Heart right ventricle (tissue), 16 donors: Measurements from ENCODE around the gene MAP3K5. TPM values are rescaled to one million over a fixed set of nuclear protein-coding genes. Genes with fewer than 3 reads are reported as not detected.

Experiments
- ATAC-seq, 8 donors: fragments of 200-7000 bp; cut with Tn5 transposase; one replicate each; pipeline ENCODE4 v1.9.1; 2020; ENCODE audit warnings: mild to moderate bottlenecking in 8 of 8, moderate library complexity in 8 of 8, moderate number of reproducible peaks in 1 of 8
- DNase-seq, 2 donors: peaks; one replicate each; pipeline ENCODE4 v3.0.0-alpha.2; 2020
- H3K27ac ChIP-seq, 10 donors: fragments of 200-600 bp; sonication (generic) in 2 of 10; one replicate each; pipeline versions ENCODE4 v1.5.0 to v1.8.0; 2020 to 2022; ENCODE audit warnings: mild to moderate bottlenecking in 3 of 10
- H3K27me3 ChIP-seq, 7 donors: fragments of 200-600 bp; one replicate each; pipeline ENCODE4 v1.8.0; 2021 to 2022; ENCODE audit warnings: mild to moderate bottlenecking in 2 of 7
- H3K36me3 ChIP-seq, 9 donors: fragments of 200-600 bp; sonication (generic) in 1 of 9; one replicate each; pipeline versions ENCODE4 v1.5.0 to v1.8.0; 2020 to 2022; ENCODE audit warnings: mild to moderate bottlenecking in 2 of 9
- H3K4me1 ChIP-seq, 9 donors: fragments of 200-600 bp; sonication (generic) in 1 of 9; one replicate each; pipeline versions ENCODE4 v1.5.0 to v1.8.0; 2020 to 2022; ENCODE audit warnings: mild to moderate bottlenecking in 4 of 9
- H3K4me3 ChIP-seq, 10 donors: fragments of 200-600 bp; sonication (generic) in 2 of 10; one replicate each; pipeline versions ENCODE4 v1.5.0 to v1.8.0; 2020 to 2022; ENCODE audit warnings: mild to moderate bottlenecking in 7 of 10, moderate library complexity in 2 of 10
- H3K9me3 ChIP-seq, 11 donors: fragments of 200-600 bp in 10 of 11; sonication (generic) in 2 of 11; one replicate each; pipeline versions ENCODE4 v1.5.0 to v1.8.0; 2013 to 2022; ENCODE audit warnings: mild to moderate bottlenecking in 2 of 11, control low read depth in 1 of 11, moderate library complexity in 1 of 11
- CTCF ChIP-seq, 9 donors: fragments of 200-600 bp; sonication (generic) in 2 of 9; IDR thresholded peaks; one replicate each; pipeline versions ENCODE4 v1.5.0 to v1.8.0; 2021 to 2022; ENCODE audit warnings: antibody characterized with exemption in 9 of 9, mild to moderate bottlenecking in 5 of 9, moderate library complexity in 1 of 9
- WGBS, 2 donors: extraction: QIAGEN DNeasy Blood & Tissue Kit; methylation state at CpG; one replicate each; pipeline ENCODE4 v1.1.7; 2013; ENCODE audit warnings: inconsistent platforms in 1 of 2; 5-methylcytosine and 5-hydroxymethylcytosine counted together
- intact Hi-C, 10 donors: fragments of 100-400 bp; cut with DNase I; formaldehyde crosslinking; loops; one replicate each; pipeline versions ENCODE4 v1.11.1 to v1.14.2; 2022
- polyA plus RNA-seq, 2 donors: library from polyadenylated mRNA; stranded (reverse); fragments of 200-250 nt; gene quantifications; one replicate each; pipeline ENCODE4 v1.2.3, GENCODE V29; 2013
- total RNA-seq, 10 donors: library from RNA; stranded (reverse); fragmentation: NEBNext Ultra II Directional in 3 of 10; extraction: Animal tissue kit (Norgen Biotek cat#: 25700) in 3 of 10; gene quantifications; one replicate each; pipeline versions ENCODE4 v1.2.1 to v1.2.4, GENCODE V29; 2021 to 2023
- donor health status: Arrhythmogenic right ventricular cardiomyopathy.
- donor health status: ischemic (EF 13 %, LVEDD 7.1; RV severe dilation, severe dysfunction).
- donor health status: healthy with polysubstance abuse.
- donor health status: DM: no; HTN: yes; CAD: no.
- donor health status: DM: no; HTN: no; CAD: no.
- donor health status: ischemic (EF 25% LVEDD 6.9; RV normal size, moderate dysfunction).
- donor health status: ischemic (EF 25% LVEDD 5.7; RV mildly dilated, moderate dysfunction).
- donor health status: healthy.
- donor health status: DM: yes; HTN: yes; CAD: no.
- donor health status: Ischemic cardiomyopathy.
- donor health status: ischemic (EF 35%, LVEDD 5.7; RV mildly dilated, moderate dysfunction).
- donor health status: nonischemic (EF 11% LVEDD 7.7; RV severe dilation, severe dysfunction).
- donor health status: DM: yes; HTN: yes; CAD: no.
- donor health status: PGD.
- donor health status: ischemic (EF 29% LVEDD 5.4; RV normal size, mild dysfunction).
- donor health status: nonischemic (EF 23%, LVEDD 6.1; RV moderate dilation, normal function).

Gene MAP3K5
- total and polyA plus RNA-seq, 12 donors: 5.1 to 35.7 (median 27.8) TPM

- DNase-seq (no peak), ATAC-seq (no peak)
- H3K4me1 ChIP-seq: peaks cover 0 to 9% (median 0%) of the 10 kb centered on the region in 9 donors
- no peak for TF ChIP-seq CTCF (IDR thresholded peaks at IDR 0.05)
- no peak overlapping the region for H3K4me3 ChIP-seq
- H3K27ac ChIP-seq: no peak overlapping the region
- intact Hi-C loops: no loop called here
- H3K36me3 ChIP-seq: no peaks in the 10 kb centered on the region
- H3K9me3 ChIP-seq: no peaks in the 10 kb centered on the region
- H3K27me3 ChIP-seq: no peaks in the 10 kb centered on the region
- WGBS, 2 donors: 82 to 85% methylated on average over 7 of the region's 7 CpGs
Measured at GRCh38 chr6:136809091-136809860, 17.0 kb upstream of the MAP3K5 start.

- no peak for ATAC-seq
- Histone ChIP-seq H3K36me3 (no peaks in the 10 kb centered on the region), H3K4me3 (no peak overlapping the region), H3K27ac (no peak overlapping the region), H3K4me1 (no peaks in the 10 kb centered on the region), H3K9me3 (no peaks in the 10 kb centered on the region), H3K27me3 (no peaks in the 10 kb centered on the region)
- TF ChIP-seq CTCF (IDR thresholded peaks at IDR 0.05): no peak
- 87% methylated on average over 1 of the region's 1 CpG for WGBS, 2 donors
- DNase-seq: no peak
- intact Hi-C loops: no loop called here
Measured at GRCh38 chr6:136803608-136804007, 11.3 kb upstream of the MAP3K5 start.

- no peaks in the 10 kb centered on the region for H3K27me3 ChIP-seq
- ATAC-seq (no peak), DNase-seq (no peak)
- peaks cover 0 to 11% (median 0%) of the 10 kb centered on the region in 11 donors for H3K9me3 ChIP-seq
- no peak overlapping the region for H3K27ac ChIP-seq
- H3K4me1 ChIP-seq: no peaks in the 10 kb centered on the region
- no peak overlapping the region for H3K4me3 ChIP-seq
- no peak for TF ChIP-seq CTCF (IDR thresholded peaks at IDR 0.05)
- no peaks in the 10 kb centered on the region for H3K36me3 ChIP-seq
- intact Hi-C loops: no loop called here
- WGBS, 2 donors: 97% methylated on average over 2 of the region's 2 CpGs
Measured at GRCh38 chr6:136801581-136801980, 9.3 kb upstream of the MAP3K5 start.

DNA sequence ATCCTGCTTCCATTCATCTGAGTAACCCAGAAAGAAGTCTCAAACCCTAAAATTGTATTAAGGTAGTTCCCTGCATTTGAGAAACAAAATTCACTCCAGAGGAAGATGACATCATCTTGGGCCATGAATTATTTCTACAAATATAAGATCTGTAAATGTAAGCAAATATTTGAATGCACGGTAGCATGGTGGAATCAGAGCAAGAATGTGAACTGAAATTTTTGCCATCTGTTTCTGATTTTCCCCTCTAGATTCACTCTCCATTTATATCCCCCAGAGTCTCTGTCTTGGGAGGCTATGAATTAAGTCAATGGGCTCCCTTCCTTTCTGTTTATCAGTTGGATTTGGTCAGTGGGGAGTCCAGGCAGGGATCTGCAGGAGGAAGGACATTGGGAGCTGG lies 5.8 kb upstream of the MAP3K5 start:
- DNase-seq (no peak), ATAC-seq (no peak)
- peaks cover 0 to 11% (median 0%) of the 10 kb centered on the region in 11 donors for H3K9me3 ChIP-seq
- 94 to 97% methylated on average over 1 of the region's 1 CpG for WGBS, 2 donors
- no peak overlapping the region for H3K4me3 ChIP-seq
- intact Hi-C loops: loop anchor here in 2 of 10 donors (10.0 kb wide), 1 partner anchor 193 kb away; no protein-coding TSS in a partner anchor
- no peak for TF ChIP-seq CTCF (IDR thresholded peaks at IDR 0.05)
- H3K36me3 ChIP-seq: no peaks in the 10 kb centered on the region
- H3K4me1 ChIP-seq: peaks cover 0 to 8% (median 6%) of the 10 kb centered on the region in 9 donors
- no peak overlapping the region for H3K27ac ChIP-seq
- H3K27me3 ChIP-seq: no peaks in the 10 kb centered on the region
